GM21786 (cell line): Measurements from ENCODE around the gene TRIM74.
"Not testable (repeated sequence)": the region's sequence is repeated elsewhere in the genome, so short reads cannot be mapped to it uniquely, and the experiment has no call there.

Experiments used
- ATAC-seq: cut with Tn5 transposase; IDR thresholded peaks from one replicate; pipeline ENCODE4 v1.9.1; 2021; ENCODE audit not compliant: unreplicated experiment

TRIM74 gene

GRCh38 chr7:72960029-72960428 is 9.2 kb downstream of the TRIM74 start:
- not testable (repeated sequence) for ATAC-seq

- peak; percentile 88 for ATAC-seq
Observed at GRCh38 chr7:72954563-72955198, 14.6 kb downstream of the TRIM74 start.

GRCh38 chr7:72953901-72954562 is 15.2 kb downstream of the TRIM74 start:
- ATAC-seq = peak; percentile 48

- not testable (repeated sequence) for ATAC-seq
Observed at GRCh38 chr7:72950432-72950831, 18.8 kb downstream of the TRIM74 start.

GRCh38 chr7:72949686-72950085 is 19.6 kb downstream of the TRIM74 start:
- ATAC-seq = not testable (repeated sequence)

GRCh38 chr7:72949276-72949675 is 20.0 kb downstream of the TRIM74 start:
- ATAC-seq = not testable (repeated sequence)

- not testable (repeated sequence) for ATAC-seq
Observed at GRCh38 chr7:72948714-72949113, 20.6 kb downstream of the TRIM74 start.

GRCh38 chr7:72946130-72946745 is 23.0 kb downstream of the TRIM74 start:
- not testable (repeated sequence) for ATAC-seq

- ATAC-seq = not testable (repeated sequence)
Observed at GRCh38 chr7:72945597-72945996, 23.7 kb downstream of the TRIM74 start.

- ATAC-seq = not testable (repeated sequence)
Observed at GRCh38 chr7:72944937-72945336, 24.3 kb downstream of the TRIM74 start.

- not testable (repeated sequence) for ATAC-seq
Observed at GRCh38 chr7:72942956-72943355, 26.3 kb downstream of the TRIM74 start.

GRCh38 chr7:72942022-72942705 is 27.1 kb downstream of the TRIM74 start:
- not testable (repeated sequence) for ATAC-seq

- ATAC-seq = not testable (repeated sequence)
Observed at GRCh38 chr7:72928216-72928615, 41.0 kb downstream of the TRIM74 start.

- ATAC-seq = not testable (repeated sequence)
Observed at GRCh38 chr7:72927791-72928190, 41.5 kb downstream of the TRIM74 start.

- peak; percentile 5 for ATAC-seq
Observed at GRCh38 chr7:72925546-72926120, 43.6 kb downstream of the TRIM74 start.

GRCh38 chr7:72924733-72925545 is 44.3 kb downstream of the TRIM74 start, which contains the start of gene POM121:
Gene POM121, plus strand, starts transcription at chr7:72925095. Its CDS starts 27 bp downstream, at chr7:72925122.
- ATAC-seq = peak; percentile 79

GRCh38 chr7:72924386-72924732 is 44.9 kb downstream of the TRIM74 start:
- no peak for ATAC-seq

GRCh38 chr7:72919256-72919775 is 50.0 kb downstream of the TRIM74 start:
- ATAC-seq = no peak

GRCh38 chr7:72914756-72915525 is 54.3 kb downstream of the TRIM74 start:
- peak; percentile 92 for ATAC-seq
